ENCODE results near the gene PAGR1.
"Not testable (repeated sequence)": the region's sequence is repeated elsewhere in the genome, so short reads cannot be mapped to it uniquely, and the experiment has no call there.

The PAGR1 gene

DNA sequence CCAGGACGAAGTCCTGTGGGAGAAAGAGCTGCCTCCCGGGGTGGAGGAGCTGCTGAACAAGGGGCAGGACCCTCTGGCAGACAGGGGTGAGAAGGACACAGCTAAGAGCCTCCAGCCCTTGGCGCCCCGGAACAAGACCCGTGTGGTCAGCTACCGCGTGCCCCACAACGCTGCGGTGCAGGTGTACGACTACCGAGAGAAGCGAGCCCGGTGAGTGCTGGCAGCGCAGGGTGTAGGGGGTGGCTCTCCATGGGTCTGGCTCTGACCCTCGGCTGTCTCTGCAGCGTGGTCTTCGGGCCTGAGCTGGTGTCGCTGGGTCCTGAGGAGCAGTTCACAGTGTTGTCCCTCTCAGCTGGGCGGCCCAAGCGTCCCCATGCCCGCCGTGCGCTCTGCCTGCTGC lies 25.7 kb downstream of the PAGR1 start:
- DNase-seq, result no peak

DNA sequence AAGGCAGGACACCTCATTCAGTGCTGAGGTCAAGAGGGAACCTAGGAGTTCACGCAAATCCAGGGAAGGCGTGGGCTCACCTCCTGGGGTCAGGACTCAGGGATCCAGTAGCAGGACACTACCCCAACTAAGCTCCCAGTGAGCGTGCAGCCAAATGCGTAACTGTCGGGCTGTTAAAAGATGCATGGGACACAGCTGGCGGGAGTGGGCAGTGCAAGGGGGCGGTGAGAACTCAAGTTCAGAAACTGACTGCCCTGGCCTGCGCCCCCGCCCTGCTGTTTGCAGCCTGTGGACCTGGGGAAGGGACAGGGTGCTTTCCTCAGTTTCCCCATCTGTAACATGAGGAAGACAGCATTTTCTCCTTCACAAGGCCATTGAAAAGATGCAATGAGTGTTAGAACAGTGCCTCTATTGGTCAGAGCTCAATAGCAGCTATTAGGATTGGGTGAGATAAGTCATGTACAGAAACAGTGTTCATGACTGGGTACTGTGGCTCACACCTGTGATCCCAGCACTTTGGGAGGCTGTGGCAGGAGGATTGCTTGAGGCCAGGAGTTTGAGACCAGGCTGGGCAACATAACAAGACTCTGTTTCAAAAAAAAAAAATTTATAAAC lies 26.9 kb downstream of the PAGR1 start:
- DNase-seq, result no peak

DNA sequence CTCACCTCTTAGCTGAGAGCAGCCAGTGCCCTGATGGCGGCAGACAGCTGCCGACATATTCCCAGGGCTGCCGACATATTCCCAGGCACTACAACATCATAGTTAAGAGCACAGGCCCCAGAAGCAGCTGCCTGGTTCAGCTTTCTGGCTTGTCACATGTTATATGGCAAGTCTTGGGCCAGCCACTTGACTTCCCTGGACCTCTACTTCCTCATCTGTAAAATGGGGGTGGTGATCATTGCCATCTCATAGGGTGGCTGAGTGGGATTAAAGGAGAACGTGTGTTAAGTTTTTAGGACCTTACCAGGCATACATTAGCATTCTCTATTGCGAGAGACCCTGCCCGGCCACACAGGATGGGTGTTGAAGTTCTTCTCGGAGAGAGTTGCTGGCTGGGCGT lies 28.0 kb downstream of the PAGR1 start:
- no peak for DNase-seq

DNA sequence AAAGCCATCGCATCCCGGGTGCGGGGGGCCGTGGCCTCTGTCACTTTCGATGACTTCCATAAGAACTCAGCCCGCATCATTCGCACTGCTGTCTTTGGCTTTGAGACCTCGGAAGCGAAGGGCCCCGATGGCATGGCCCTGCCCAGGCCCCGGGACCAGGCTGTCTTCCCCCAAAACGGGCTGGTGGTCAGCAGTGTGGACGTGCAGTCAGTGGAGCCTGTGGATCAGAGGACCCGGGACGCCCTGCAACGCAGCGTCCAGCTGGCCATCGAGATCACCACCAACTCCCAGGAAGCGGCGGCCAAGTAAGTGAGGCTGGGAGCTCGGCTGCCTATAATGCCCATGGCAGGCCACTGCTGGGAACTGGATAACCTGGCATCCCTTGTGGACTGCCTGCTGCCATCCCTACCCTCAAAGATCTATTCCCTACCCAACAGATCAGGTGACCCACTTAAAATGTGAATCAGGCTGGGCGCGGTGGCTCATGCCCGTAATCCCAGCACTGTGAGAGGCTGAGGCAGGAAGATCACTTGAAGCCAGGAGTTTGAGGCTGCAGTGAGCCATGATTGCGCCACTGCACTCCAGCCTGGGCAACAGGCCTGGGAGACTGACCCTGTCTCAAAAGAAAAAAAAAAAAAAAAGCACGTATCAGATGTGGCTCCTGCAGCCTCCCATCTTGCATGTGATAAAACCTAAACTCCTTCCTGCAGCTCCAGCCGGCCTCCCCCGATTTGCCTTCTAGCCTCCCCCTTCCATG lies 28.8 kb downstream of the PAGR1 start:
- no peak for DNase-seq

DNA sequence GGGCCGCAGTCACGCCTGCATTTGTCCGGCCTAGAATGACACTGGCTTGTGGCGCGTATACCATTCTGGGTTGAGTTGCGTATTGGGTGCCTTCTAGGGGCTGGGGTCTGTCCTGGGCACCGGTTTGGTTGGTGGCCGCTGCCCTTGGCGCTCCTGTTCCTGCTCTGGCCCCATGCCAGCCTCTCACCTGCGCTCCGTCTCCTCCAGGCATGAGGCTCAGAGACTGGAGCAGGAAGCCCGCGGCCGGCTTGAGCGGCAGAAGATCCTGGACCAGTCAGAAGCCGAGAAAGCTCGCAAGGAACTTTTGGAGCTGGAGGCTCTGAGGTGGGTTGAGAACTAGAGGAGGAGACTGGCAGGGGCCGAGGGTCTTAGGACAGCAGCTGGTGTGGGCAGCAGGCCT lies 29.7 kb downstream of the PAGR1 start:
- DNase-seq, result no peak

DNA sequence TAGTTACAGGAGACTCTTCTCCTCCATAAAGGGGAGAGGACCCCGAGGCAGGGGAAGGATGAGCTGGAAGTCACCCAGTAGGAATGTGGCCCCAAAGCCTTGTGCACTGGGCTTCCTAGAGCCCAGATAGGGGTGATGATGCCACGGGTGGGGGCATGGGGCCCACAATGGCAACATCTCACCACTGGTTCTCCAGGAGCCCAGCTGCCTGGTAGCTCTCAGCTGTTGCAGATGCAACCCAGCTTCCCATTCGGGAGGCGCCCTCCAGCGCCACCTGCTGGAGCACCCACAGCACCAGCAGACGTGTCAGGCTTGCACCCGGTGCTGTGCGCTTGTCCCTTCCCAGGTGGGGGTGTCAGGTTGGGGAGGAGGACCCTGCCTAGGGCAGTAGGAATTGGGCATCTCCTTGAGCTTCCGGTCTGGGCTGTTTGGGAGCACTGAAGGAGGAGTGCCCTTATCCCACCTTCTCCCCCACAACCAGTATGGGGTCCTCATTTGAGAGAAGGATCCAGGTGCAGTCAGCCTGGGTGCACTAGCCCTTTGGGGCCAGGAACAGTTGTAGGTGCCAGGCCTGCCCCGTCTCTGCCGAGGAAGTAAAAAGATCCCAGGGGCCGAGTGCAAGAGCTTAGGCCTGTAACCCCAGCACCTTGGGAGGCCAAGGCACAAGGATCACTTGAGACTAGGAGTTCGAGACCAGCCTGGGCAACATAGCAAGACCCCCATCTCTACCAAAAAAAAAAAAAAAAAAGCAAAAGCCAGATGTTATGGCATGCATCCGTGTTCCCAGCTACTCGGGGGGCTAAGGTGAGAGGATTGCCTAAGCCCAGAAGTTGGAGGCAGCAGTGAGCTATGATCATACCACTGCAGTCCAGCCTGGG lies 32.7 kb downstream of the PAGR1 start:
- peak; percentile 83 for DNase-seq

DNA sequence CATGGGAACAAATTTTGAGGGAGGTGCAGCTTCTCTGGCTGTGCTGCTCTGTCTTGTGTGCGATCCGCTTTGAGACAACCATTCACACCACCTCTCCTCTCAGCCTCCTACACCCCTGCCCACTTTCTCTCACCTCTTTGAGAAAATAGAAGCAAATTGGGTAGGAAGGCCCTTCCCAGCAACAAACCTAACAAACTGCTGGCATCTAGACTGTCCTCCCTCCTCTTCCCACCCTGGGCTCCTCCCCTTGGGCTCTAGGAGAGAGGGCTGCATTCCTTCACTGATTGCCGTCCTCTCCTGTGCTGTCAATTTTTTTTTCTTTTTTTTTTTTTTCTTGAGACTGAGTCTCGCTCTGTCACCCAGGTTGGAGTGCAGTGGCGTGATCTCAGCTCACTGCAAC lies 33.6 kb downstream of the PAGR1 start:
- DNase-seq, result no peak

DNA sequence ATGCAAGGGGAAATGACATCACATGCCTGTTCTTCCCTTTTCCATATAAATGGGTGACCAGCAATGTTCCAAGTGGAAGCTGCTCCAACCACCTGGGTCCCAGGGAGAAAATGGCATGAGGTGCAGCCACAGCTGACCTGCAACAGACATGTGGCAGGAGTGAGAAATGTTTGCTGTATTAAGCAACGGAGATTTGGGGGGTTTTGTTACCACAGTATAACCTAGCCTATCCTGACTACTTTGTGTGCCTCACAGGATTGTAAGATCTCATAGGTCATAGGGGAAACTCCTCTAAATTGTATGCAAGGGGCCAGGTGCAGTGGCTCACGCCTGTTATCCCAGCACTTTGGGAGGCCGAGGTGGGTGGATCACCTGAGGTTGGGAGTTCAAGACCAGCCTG lies 35.0 kb downstream of the PAGR1 start:
- no peak for DNase-seq

DNA sequence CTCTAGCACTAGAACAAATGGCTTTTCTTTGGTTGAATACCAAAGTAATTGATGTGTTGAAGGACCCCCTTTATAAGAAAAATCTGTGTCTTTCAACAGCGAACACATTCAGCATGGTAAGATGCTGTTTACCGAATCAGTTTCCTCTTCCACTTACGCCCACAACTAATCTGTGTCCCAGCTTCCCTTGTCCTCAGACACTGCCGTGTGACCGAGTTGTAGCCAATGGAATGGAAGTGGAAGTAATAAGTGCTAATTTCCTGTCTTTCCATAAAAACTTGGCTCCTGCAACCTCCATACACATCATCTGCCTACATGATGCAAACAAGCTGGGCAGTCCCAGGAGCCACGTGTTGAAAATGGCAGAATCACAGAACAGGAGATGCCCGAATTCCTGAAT lies 36.7 kb downstream of the PAGR1 start:
- no peak for DNase-seq

DNA sequence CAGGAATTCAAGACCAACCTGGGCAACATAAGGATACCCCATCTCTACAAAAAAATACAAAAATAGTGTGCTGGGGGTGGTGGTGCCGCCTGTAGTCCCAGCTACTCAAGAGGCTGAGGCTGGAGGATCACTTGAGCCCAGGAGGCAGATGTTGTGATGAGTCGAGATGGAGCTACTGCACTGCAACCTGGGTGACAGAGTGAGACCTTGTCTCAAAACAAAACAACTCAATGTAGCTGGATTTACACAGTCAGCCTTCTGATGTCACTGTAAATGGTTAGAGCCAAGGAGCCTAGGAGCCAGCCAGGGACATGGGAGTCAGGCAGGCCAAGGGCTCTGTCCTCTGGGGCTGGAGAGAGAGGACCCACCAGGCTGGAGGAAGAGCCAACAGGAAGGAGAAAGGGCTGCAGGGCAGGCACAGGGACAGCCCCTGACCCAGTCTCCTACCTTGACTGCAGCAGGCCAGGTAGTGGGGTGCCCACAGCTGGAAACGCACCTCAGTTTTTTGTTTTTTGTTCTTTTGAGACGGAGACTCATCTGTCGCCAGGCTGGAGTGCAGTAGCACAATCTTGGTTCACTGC lies 38.7 kb downstream of the PAGR1 start:
- DNase-seq, result no peak

DNA sequence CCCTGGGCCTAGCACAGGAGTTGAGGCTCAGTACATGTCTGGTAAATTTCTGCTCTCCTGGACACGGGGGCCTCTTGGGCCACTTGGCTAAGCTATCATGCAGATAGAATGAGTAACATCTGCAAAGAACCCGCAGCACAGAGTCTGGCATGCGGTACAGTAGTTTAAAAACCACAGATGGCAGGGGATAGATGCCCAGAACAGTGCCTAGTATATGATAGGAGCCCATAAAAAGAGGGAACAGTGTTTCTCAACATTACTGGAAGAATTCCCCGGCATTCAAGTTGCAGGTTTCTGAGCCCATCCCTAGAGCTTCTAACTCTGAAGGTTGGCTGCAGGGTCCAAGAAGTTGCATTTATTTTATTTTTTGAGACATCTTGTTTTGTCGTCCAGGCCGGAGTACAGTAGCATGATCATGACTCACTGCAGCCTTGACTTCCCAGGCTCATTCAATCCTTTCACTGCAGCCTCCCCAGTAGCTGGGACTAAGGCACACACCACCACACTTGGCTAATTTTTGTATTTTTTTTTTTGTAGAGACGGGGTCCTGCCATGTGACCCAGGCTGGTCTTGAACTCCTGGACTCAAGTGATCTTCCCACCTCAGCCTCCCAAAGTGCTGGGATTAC lies 41.3 kb downstream of the PAGR1 start:
- no peak for DNase-seq

DNA sequence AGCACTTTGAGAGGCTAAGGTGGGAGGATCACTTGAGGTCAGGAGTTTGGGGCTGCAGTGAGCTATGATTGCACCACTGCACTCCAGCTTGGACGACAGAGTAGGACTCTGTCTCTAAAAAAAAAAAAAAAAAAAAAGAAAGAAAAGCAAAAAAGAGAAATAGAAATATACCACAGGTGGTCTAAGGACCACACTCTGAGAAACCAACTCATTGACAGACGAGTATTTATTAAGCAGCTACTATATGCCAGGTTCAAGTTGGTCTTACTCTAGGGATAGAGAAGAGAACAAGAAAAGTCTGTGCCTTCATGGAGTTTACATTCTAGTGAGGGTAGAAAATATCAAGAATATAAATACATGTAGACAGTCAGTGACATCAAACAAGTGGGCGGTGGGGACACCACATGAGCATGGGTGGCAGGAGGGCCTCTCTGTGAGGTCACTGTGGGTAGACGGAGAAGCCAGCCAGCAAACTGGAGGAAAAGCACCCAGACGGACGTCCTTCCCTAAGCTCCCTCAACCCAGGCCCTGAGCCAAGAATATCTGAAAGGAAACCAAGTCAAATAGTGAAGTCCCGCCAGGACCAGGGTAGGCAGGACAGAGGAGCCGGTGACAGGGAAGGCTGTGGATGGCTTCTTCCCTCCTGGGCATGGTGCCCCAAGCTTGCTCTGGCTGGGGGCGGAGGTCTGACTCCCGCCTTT lies 42.3 kb downstream of the PAGR1 start:
- no peak for DNase-seq

DNA sequence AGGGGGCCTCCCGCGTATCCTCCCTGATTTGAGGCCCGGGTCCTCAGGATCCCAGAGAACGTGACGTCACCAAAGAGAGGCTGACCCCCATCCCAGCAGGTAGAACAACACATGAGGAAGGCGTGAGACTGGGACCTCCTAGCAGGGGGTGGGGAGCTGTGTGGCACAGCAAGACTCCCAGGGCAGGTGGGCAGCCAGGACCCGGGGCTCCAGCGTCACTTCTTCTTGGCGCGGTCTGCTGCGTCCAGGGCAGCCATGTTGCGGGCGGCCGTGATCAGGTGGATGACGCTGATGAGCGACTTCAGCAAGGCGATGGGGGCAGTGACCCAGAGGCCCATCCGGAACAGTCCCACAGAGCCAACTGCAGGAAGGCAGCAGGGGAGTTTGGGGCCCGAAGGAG lies 43.0 kb downstream of the PAGR1 start:
- no peak for DNase-seq

DNA sequence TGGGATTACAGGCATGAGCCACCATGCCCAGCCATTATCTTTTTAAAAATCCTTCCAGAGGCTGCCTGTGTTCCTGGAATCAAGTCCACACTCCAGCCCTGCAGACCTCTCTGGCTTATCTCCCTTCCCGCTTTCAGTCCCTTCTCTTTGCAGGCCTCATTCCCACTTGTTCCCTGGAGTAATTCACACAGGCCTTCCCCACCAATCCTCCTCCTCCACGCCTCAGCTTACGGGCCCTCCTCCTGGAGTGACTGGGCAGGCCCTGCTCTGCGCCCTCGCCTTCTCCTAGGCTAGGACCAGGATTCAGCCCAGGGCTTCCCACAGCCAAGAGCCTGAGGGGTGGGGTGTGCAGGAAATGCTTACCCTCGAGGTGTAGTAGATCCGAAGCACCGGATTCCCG lies 44.3 kb downstream of the PAGR1 start:
- no peak for DNase-seq

DNA sequence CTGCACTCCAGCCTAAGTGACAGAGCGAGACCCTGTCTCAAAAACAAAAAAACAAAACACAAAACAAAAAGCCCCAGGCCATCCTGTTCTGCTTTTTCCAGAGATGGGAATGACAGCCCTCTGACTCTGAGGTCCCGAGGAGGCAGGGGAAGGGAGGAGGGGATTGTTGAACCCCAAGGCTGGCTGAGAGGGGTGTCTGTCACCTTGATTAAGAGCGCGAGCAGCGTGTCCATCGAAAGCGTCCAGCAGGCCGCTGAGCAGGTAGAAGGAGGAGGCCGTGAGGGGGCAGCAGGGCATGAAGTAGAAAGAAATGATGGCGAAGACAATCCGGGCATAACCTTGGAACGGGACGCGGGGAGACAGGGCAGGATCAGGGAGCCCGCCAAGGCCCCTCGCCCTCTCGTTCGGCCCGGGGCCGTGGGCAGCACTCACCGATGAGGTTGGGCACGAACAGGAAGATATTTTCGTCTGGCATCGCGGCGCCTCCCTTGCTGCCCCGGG lies 46.5 kb downstream of the PAGR1 start:
- DNase-seq, result no peak

DNA sequence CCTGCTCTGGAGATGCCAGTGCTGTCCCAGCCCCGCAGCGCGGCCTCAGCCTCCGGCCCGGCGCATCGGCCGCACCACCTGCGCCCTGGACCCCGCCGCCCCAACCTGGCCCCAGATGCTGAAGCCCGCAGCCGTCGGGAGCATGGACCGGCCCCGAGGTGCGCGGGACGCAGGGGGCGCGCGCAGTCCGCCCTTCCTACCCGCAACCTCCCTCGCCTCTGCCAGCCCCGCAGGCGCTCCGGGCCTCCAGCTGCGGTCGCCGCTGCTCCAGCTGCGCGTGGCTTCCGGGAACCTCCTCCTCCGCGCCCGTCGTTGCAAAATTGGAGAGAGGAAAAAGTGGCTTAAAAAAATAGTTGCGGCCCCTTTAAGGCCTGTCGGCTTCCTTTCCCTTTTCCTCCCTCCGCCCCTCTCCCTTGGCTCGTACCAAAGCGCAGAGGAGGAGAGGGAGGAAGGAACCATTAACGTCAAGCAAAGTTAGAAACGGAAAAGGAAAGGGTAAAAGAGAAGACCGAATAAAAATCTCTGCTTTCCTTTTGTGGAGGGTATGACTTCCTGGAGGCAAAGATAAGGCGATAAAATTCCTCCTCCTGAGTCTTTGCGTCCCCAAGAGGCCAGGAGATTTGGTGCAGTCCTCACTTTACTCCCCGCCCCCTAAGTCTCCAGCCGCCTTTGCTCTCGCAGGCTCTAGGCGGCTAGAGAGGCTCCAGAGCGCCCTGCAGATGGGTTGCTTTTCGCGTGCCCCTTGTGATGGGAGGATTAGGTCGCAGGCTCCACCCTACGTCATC lies 47.1 kb downstream of the PAGR1 start, which contains the start of gene CDIPT:
Gene CDIPT (minus strand): TSS at position 343 of the 785 bp plus-strand sequence. CDS start 369 bp downstream, outside the sequence.
- peak; percentile 94 for DNase-seq

DNA sequence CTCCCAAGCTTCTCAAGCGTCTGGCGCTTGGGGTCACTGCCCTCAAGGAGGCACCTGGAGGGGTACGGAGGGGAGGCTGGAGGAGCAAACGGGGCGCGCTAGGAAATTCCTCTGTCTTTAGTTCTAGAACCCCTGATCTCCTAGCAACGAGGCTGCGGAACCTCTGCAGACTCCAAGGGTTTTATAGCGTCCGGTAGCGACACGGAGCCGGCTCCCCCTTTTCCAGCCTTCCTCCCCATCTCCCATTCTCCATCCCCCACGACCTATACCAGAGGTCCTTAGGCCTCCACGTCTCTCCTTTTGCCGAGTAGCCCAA lies 47.7 kb downstream of the PAGR1 start:
- no peak for DNase-seq

DNA sequence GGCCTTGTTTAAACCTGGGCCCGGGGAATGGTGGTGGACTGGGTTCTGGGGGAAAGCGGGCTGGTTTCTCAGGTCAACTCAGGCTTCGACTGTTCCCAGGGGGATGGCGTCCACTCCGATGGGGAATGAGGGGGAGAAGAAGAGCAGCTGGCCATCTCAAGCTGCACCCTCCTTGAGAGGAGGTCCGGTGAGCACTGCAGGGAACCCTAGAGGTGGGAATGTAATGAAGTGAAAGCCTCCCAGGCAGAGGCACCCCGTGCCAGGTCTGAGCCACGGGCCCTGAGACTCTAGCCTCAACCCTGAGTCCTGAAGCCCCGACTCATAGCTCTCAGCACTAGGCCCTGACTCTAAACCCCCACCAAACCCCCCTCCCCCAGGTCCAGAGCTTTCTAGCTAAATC lies 48.3 kb downstream of the PAGR1 start:
- DNase-seq, result no peak

DNA sequence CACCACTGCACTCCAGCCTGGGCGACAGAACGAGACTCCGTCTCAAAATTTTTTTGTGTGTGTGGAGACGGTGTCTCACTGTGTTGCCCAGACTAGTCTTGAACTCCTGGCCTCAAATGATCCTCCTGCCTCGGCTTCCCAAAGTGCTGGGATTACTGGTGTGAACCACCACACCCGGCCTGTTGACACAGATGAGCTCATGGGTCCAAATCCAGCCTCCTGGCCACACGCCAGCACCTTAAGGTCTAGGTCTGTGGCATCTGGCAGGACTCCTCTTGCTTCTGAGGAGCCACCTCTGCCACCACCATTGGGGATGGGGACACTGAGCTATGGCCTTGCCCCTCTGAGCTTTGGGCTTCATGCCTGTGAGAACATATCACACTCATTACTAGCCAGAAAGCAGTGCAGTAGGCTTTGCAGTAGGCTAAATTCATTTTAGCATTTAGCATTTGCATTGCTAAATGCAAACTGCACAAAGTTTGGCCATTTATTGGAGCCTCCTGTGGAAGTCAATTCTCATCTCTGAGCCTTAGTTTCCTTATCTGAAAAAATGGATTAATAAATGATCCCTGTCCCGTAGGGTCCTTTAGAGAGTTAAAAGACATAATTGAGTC lies 52.6 kb downstream of the PAGR1 start:
- no peak for DNase-seq

DNA sequence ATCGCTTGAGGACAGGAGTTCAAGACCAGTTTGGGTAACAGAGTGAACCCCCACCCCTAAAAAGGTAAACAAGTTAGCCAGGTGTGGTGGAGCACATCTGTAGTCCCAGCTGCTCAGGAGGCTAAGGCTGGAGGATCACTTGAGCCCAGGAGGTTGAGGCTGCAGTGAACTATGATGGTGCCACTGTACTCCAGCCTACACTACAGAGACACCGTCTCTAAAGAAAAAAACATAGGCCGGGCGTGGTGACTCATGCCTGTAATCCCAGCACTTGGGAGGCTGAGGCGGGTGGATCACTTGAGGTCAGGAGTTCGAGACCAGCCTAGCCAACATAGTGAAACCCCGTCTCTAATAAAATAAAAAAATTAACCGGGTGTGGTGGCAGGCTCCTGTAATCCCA lies 53.1 kb downstream of the PAGR1 start:
- not testable (repeated sequence) for DNase-seq

All from stimulated activated CD4-positive, alpha-beta T cell treated with anti-CD3 and anti-CD28 coated beads, Interleukin-4, amount 100 ng/mL, for 24 hours (primary cell).